GM18499 (cell line): ENCODE data around the gene KATNA1.

Experiments
- ATAC-seq: cut with Tn5 transposase; IDR thresholded peaks from one replicate; pipeline ENCODE4 v1.9.1; 2021; ENCODE audit warnings: moderate number of reproducible peaks; ENCODE audit not compliant: insufficient read depth, unreplicated experiment

KATNA1 gene

DNA sequence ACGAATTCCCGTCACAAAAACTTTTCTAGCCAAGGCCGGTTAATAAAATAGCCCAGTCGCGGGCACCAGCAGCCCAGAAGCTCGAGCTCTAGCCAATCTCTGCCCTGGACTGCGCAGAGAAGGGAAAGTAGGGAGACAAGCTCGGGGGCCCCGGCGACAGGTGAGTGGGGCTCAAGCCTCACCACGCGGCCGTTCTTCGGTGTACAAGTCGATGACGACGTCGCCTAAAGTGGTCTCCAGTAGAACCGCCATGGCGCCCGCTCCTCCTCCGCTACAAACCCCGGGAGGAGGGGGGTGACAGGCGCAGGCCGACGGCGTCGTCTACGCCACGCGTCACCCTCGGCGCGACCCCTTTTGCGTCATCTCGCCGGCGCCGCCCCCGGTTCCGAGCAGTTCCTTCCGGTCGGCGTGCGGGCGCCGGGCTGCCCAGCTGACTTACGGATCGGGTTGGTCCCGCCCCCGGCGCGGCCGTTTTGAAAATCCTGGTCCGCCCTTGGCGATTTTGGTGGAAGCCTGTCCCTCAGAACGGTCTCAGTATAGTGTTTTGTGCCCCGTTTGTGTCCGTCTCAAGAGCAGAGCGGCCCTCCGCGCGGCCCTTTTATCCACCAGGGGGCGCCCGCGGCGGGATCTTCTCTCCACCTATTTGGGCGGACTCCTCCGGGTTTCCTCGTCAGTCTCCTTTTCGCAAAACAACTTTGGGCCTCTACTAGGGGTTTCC is 102.6 kb downstream of the KATNA1 start, which contains the start of gene PPIL4:
TSS of gene PPIL4 (minus strand) at position 290 of the 718 bp plus-strand sequence. CDS start at position 252, 38 bp downstream.
- ATAC-seq, result peak; percentile 74

DNA sequence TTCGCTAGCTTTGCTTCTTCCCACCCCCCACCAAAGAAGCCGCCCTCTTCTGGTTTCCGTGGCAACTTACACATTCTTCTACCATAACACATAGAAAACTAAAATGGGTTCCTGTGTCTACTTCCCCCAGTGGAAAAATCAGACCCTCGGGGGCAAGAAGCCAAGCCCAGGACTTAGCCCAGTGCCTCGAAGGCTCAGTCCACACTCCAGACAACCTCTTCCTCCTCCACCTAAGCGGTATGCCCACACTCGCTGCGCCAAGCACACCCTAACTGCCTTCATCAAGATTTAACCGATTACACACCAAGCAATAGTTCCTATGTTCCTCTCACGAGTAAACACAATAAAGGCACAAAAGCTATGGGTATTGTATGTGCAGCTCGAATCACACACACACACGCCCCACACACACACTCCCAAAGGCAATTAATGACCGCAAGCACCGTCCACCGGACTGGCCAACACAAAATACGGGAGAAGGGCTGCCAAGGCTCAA is 103.2 kb downstream of the KATNA1 start:
- no peak for ATAC-seq
